Endodermal cell (in vitro differentiated cells): ENCODE results near the gene MED13L. TPM values are rescaled to one million over a fixed set of nuclear protein-coding genes. Genes with fewer than 3 reads are reported as not detected.

Source experiments
- DNase-seq: peaks from one replicate; pipeline ENCODE4 v3.0.0-alpha.2; 2017
- H3K27ac ChIP-seq: 2 replicates; pipeline ENCODE4 v1.5.1; 2013; ENCODE audit warnings: mild to moderate bottlenecking, low read depth, low read length, moderate library complexity
- H3K27me3 ChIP-seq: 2 replicates; pipeline ENCODE4 v1.6.1; 2013; ENCODE audit warnings: mild to moderate bottlenecking, low read length, moderate library complexity; ENCODE audit not compliant: insufficient read depth, control insufficient read depth, poor library complexity, severe bottlenecking
- H3K36me3 ChIP-seq: 2 replicates; pipeline ENCODE4 v1.7.0; 2013; ENCODE audit warnings: mild to moderate bottlenecking, low read length, moderate library complexity; ENCODE audit not compliant: control insufficient read depth, insufficient read depth
- H3K4me1 ChIP-seq: one replicate; pipeline ENCODE4 v1.7.0; 2013; ENCODE audit warnings: low read length; ENCODE audit not compliant: control insufficient read depth, insufficient read depth
- H3K4me3 ChIP-seq: 2 replicates; pipeline ENCODE4 v1.5.1; 2013; ENCODE audit warnings: mild to moderate bottlenecking, low read length, moderate library complexity
- H3K9ac ChIP-seq: 2 replicates; pipeline ENCODE4 v1.6.1; 2013; ENCODE audit warnings: mild to moderate bottlenecking, low read length, moderate library complexity; ENCODE audit not compliant: poor library complexity, severe bottlenecking; ENCODE audit errors: extremely low read depth
- H3K9me3 ChIP-seq: 2 replicates; pipeline ENCODE4 v1.6.1; 2013; ENCODE audit warnings: mild to moderate bottlenecking, low read length, moderate library complexity; ENCODE audit not compliant: control insufficient read depth
- H3K27ac Mint-ChIP-seq: 2 replicates; pipeline ENCODE4 v1.8.0; 2020; ENCODE audit warnings: mixed read lengths
- H3K27me3 Mint-ChIP-seq: 2 replicates; pipeline ENCODE4 v1.8.0; 2021; ENCODE audit warnings: mild to moderate bottlenecking, mixed read lengths; ENCODE audit not compliant: insufficient read depth
- H3K36me3 Mint-ChIP-seq: 2 replicates; pipeline ENCODE4 v1.8.0; 2020; ENCODE audit warnings: low read depth, mixed read lengths
- H3K4me1 Mint-ChIP-seq: 2 replicates; pipeline ENCODE4 v1.8.0; 2020; ENCODE audit warnings: mixed read lengths
- H3K4me3 Mint-ChIP-seq: 2 replicates; pipeline ENCODE4 v1.8.0; 2020; ENCODE audit warnings: mild to moderate bottlenecking, moderate library complexity, mixed read lengths
- H3K9me3 Mint-ChIP-seq: 2 replicates; pipeline ENCODE4 v1.8.0; 2020; ENCODE audit warnings: mild to moderate bottlenecking, mixed read lengths
- CTCF ChIP-seq: fragments of 200-600 bp; sonication (generic); conservative IDR thresholded peaks from 2 replicates; pipeline ENCODE4 v1.5.0; 2021; ENCODE audit warnings: antibody characterized with exemption, mild to moderate bottlenecking
- WGBS, 2 experiments: methylation state at CpG; one replicate each; pipeline versions ENCODE4 v1.1.5 to v1.1.7; 2013; ENCODE audit warnings: missing lambda C conversion rate in 2 of 2, mixed read lengths in 1 of 2; ENCODE audit not compliant: insufficient coverage in 1 of 2, insufficient read length in 1 of 2; 5-methylcytosine and 5-hydroxymethylcytosine counted together
- total RNA-seq, 2 donors: library from RNA; stranded (reverse); fragmentation: NEBNext Ultra II Directional in 1 of 2; extraction: Animal tissue kit (Norgen Biotek cat#: 25700) in 1 of 2; gene quantifications; 2 replicates in 1 of 2; 3 replicates in 1 of 2; pipeline ENCODE4 v1.2.1, GENCODE V29; 2021

The MED13L gene
- total RNA-seq, 2 donors from 2014 or later = 101 to 111 TPM

GRCh38 chr12:116070444-116070843 is 207.0 kb downstream of the MED13L start:
- 96 to 100% methylated on average over 2 to 3 of the region's 3 CpGs for WGBS, 2 experiments
- no peak for DNase-seq

GRCh38 chr12:116069943-116070342 is 207.6 kb downstream of the MED13L start:
- H3K27ac ChIP-seq = no peak overlapping the region
- H3K9ac ChIP-seq = no peak overlapping the region
- H3K27me3 ChIP-seq = no peaks in the 10 kb centered on the region
- H3K36me3 Mint-ChIP-seq = no peaks in the 10 kb centered on the region
- H3K36me3 ChIP-seq = peaks cover 4% of the 10 kb centered on the region
- no peak overlapping the region for H3K27ac Mint-ChIP-seq
- DNase-seq = no peak
- no peak overlapping the region for H3K4me3 Mint-ChIP-seq
- H3K4me3 ChIP-seq = no peak overlapping the region
- H3K4me1 Mint-ChIP-seq = peaks cover 10% of the 10 kb centered on the region
- H3K27me3 Mint-ChIP-seq = no peaks in the 10 kb centered on the region
- no peaks in the 10 kb centered on the region for H3K9me3 ChIP-seq
- H3K9me3 Mint-ChIP-seq = no peaks in the 10 kb centered on the region
- H3K4me1 ChIP-seq = no peaks in the 10 kb centered on the region
- TF ChIP-seq CTCF = no peak

More at GRCh38 chr12:116070444-116070843, 207.0 kb downstream of the MED13L start:
- H3K4me3 Mint-ChIP-seq = no peak overlapping the region
- Histone ChIP-seq H3K4me3 (no peak overlapping the region), H3K27ac (no peak overlapping the region), H3K36me3 (peaks cover 4% of the 10 kb centered on the region), H3K27me3 (no peaks in the 10 kb centered on the region), H3K4me1 (no peaks in the 10 kb centered on the region), H3K9me3 (no peaks in the 10 kb centered on the region), H3K9ac (no peak overlapping the region)
- H3K27ac Mint-ChIP-seq = no peak overlapping the region
- no peaks in the 10 kb centered on the region for H3K36me3 Mint-ChIP-seq
- no peak for TF ChIP-seq CTCF
- H3K9me3 Mint-ChIP-seq = no peaks in the 10 kb centered on the region
- H3K27me3 Mint-ChIP-seq = no peaks in the 10 kb centered on the region
- H3K4me1 Mint-ChIP-seq = peaks cover 10% of the 10 kb centered on the region

GRCh38 chr12:116068853-116069252 is 208.6 kb downstream of the MED13L start:
- H3K27ac Mint-ChIP-seq = no peak overlapping the region
- H3K27me3 Mint-ChIP-seq = no peaks in the 10 kb centered on the region
- Histone ChIP-seq H3K4me3 (no peak overlapping the region), H3K27me3 (no peaks in the 10 kb centered on the region), H3K9ac (no peak overlapping the region), H3K4me1 (no peaks in the 10 kb centered on the region), H3K36me3 (peaks cover 3% of the 10 kb centered on the region), H3K27ac (no peak overlapping the region), H3K9me3 (no peaks in the 10 kb centered on the region)
- TF ChIP-seq CTCF = no peak
- no peaks in the 10 kb centered on the region for H3K9me3 Mint-ChIP-seq
- DNase-seq = no peak
- H3K36me3 Mint-ChIP-seq = no peaks in the 10 kb centered on the region
- 93 to 94% methylated on average over 7 to 9 of the region's 9 CpGs for WGBS, 2 experiments
- no peak overlapping the region for H3K4me3 Mint-ChIP-seq
- H3K4me1 Mint-ChIP-seq = peaks cover 16% of the 10 kb centered on the region
